Ovary (tissue), 9 donors: Measurements from ENCODE around the gene BTK. TPM values are rescaled to one million over a fixed set of nuclear protein-coding genes. Genes with fewer than 3 reads are reported as not detected.

ENCODE experiments used
- DNase-seq, 5 donors: peaks; one replicate each; pipeline ENCODE4 v3.0.0-alpha.2; 2019 to 2020
- H3K27ac ChIP-seq, 2 donors: fragments of 200-600 bp; one replicate each; pipeline versions ENCODE4 v1.5.1 to v1.8.0; 2019 to 2022
- H3K27me3 ChIP-seq: fragments of 200-600 bp; one replicate; pipeline ENCODE4 v1.8.0; 2022
- H3K36me3 ChIP-seq: fragments of 200-600 bp; sonication (generic); one replicate; pipeline ENCODE4 v1.5.1; 2019
- H3K4me1 ChIP-seq: one replicate; pipeline ENCODE4 v1.8.1; 2013; ENCODE audit warnings: mild to moderate bottlenecking, moderate library complexity; ENCODE audit not compliant: insufficient read depth
- H3K4me3 ChIP-seq: fragments of 200-600 bp; sonication (generic); one replicate; pipeline ENCODE4 v1.5.1; 2017
- H3K9me3 ChIP-seq, 2 donors: fragments of 200-600 bp in 1 of 2; sonication (generic) in 1 of 2; one replicate each; pipeline versions ENCODE4 v1.5.1 to v1.8.1; 2013 to 2019; ENCODE audit warnings: mild to moderate bottlenecking in 1 of 2, moderate library complexity in 1 of 2
- EP300 ChIP-seq: sonication (generic); formaldehyde crosslinking; IDR thresholded peaks from one replicate; pipeline ENCODE4 v1.6.1; 2017; ENCODE audit warnings: antibody characterized with exemption
- POLR2A ChIP-seq: fragments of 450-650 bp; IDR thresholded peaks from one replicate; pipeline ENCODE4 v1.6.1; 2017; ENCODE audit warnings: antibody characterized with exemption, mild to moderate bottlenecking, moderate library complexity
- WGBS, 3 donors: extraction: QIAGEN DNeasy Blood & Tissue Kit in 1 of 3; methylation state at CpG; one replicate each; pipeline versions ENCODE4 v1.1.5 to v1.1.7; 2013 to 2017; 5-methylcytosine and 5-hydroxymethylcytosine counted together
- intact Hi-C, 4 donors: fragments of 100-400 bp; cut with DNase I; formaldehyde crosslinking; loops; one replicate each; pipeline versions ENCODE4 v1.11.0 to v1.15.1; 2022 to 2023
- polyA plus RNA-seq, 2 donors: library from polyadenylated mRNA; stranded (reverse); fragments of 200-250 nt in 1 of 2; fragments of 350-450 nt in 1 of 2; fragmentation: Illumina TruSeq in 1 of 2; extraction: RNeasy Lipid Tissue Mini Kit (QIAGEN cat#74804) in 1 of 2; gene quantifications; one replicate each; pipeline ENCODE4 v1.2.3, GENCODE V29; 2013 to 2014
- total RNA-seq, 7 donors: library from RNA; depleted of rRNA in 2 of 7; stranded (reverse); fragments of >200 nt in 2 of 7; fragmentation: NEBNext Ultra II Directional in 3 of 7; extraction: Animal tissue kit (Norgen Biotek cat#: 25700) in 3 of 7; gene quantifications; one replicate each; pipeline versions ENCODE4 v1.1.0 to v1.2.4, GENCODE V29; 2016 to 2023
- TF ChIP-seq, protein P1 (sequence below), 3 donors: fragments of 450-650 bp in 2 of 3; fragments of 200-600 bp in 1 of 3; IDR thresholded peaks; one replicate each; pipeline versions ENCODE4 v1.5.1 to v1.8.0; 2016 to 2022; ENCODE audit warnings: antibody characterized with exemption in 3 of 3, mild to moderate bottlenecking in 1 of 3
- donor health status: DM: no; HTN: no; CAD: no; lungs with moderate emphysema.
- donor health status: DM: no; HTN: no; CAD: no.
- donor health status: Bipolar disorder and iron deficiency.
- donor health status: DM: yes; HTN: yes; CAD: no.
- donor health status: DM: no; HTN: no; CAD: no.
- donor health status: DM: yes; HTN: yes; CAD: no.

Gene BTK
- total and polyA plus RNA-seq, 9 donors, result 0.81 to 7.5 (median 1.3) TPM

DNA sequence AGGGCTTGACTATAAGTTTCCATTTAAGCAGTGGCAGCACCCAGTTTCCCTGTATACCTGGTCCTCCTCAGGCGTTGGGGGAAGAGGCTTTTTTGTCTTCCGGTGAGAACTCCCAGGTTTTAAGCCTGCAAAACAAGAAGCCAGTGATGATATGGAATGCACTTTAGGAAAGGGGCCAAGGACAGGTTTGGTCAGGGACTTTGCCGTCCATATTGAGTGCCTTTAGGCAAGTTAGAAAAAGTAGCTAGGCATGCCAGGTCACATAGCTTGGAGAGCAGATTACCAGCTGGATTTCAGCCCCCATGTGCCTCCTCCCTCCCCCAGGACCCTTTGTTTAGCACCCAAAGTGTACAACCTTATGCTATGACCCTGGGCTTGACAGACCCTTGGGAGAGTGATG is 23.9 kb downstream of the BTK start:
- Histone ChIP-seq H3K36me3 (no peaks in the 10 kb centered on the region), H3K4me1 (no peaks in the 10 kb centered on the region), H3K27me3 (no peaks in the 10 kb centered on the region), H3K4me3 (no peak overlapping the region), H3K9me3 (no peaks in the 10 kb centered on the region), H3K27ac (no peak overlapping the region)
- 43 to 61% (median 56%) methylated on average over 3 of the region's 3 CpGs for WGBS, 3 donors
- DNase-seq, result no peak
- intact Hi-C loops, result no loop called here
- TF ChIP-seq, protein P1, sequence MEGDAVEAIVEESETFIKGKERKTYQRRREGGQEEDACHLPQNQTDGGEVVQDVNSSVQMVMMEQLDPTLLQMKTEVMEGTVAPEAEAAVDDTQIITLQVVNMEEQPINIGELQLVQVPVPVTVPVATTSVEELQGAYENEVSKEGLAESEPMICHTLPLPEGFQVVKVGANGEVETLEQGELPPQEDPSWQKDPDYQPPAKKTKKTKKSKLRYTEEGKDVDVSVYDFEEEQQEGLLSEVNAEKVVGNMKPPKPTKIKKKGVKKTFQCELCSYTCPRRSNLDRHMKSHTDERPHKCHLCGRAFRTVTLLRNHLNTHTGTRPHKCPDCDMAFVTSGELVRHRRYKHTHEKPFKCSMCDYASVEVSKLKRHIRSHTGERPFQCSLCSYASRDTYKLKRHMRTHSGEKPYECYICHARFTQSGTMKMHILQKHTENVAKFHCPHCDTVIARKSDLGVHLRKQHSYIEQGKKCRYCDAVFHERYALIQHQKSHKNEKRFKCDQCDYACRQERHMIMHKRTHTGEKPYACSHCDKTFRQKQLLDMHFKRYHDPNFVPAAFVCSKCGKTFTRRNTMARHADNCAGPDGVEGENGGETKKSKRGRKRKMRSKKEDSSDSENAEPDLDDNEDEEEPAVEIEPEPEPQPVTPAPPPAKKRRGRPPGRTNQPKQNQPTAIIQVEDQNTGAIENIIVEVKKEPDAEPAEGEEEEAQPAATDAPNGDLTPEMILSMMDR (IDR thresholded peaks at IDR 0.05), result no peak
- TF ChIP-seq POLR2A, result no peak
- TF ChIP-seq EP300, result no peak

DNA sequence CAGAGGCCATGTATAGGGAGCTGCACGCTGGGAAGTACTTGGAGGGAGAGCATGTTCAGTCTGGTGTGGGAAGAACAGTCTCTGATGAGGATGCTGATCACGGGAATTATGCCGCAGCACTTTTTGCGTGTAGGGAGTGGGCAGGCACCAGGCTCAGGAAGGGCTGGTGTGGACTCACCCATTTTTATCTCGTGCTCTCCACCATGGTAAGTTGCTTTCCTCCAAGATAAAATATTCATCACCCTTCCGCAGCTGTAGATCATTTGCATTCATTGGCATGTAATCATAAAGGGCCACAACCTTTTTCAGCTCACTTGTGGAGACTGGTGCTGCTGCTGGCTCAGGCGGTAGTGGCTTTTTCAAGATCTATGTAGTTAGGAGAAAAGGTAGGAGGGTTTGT is 25.6 kb downstream of the BTK start:
- Histone ChIP-seq H3K36me3 (no peaks in the 10 kb centered on the region), H3K9me3 (no peaks in the 10 kb centered on the region), H3K27me3 (no peaks in the 10 kb centered on the region), H3K4me3 (no peak overlapping the region), H3K27ac (no peak overlapping the region), H3K4me1 (no peaks in the 10 kb centered on the region)
- intact Hi-C loops, result no loop called here
- TF ChIP-seq, protein P1 (IDR thresholded peaks at IDR 0.05), result no peak
- TF ChIP-seq POLR2A (no peak), EP300 (no peak)
- no peak for DNase-seq
- 60 to 75% (median 62%) methylated on average over 7 of the region's 7 CpGs for WGBS, 3 donors

GRCh38 chrX:101359966-101360365 is 26.0 kb downstream of the BTK start:
- intact Hi-C loops, result no loop called here
- 54 to 68% (median 56%) methylated on average over 1 of the region's 1 CpG for WGBS, 3 donors
- no peaks in the 10 kb centered on the region for H3K36me3 ChIP-seq
- no peak overlapping the region for H3K27ac ChIP-seq
- no peaks in the 10 kb centered on the region for H3K4me1 ChIP-seq
- no peak overlapping the region for H3K4me3 ChIP-seq
- H3K9me3 ChIP-seq, result no peaks in the 10 kb centered on the region
- no peak for TF ChIP-seq EP300
- TF ChIP-seq POLR2A, result no peak
- DNase-seq, result no peak
- no peaks in the 10 kb centered on the region for H3K27me3 ChIP-seq

GRCh38 chrX:101357166-101357795 is 28.7 kb downstream of the BTK start:
- DNase-seq, result no peak
- H3K27me3 ChIP-seq, result no peaks in the 10 kb centered on the region
- H3K27ac ChIP-seq, result no peak overlapping the region
- no peak overlapping the region for H3K4me3 ChIP-seq
- no peaks in the 10 kb centered on the region for H3K36me3 ChIP-seq
- WGBS, 3 donors, result 24 to 35% (median 29%) methylated on average over 5 of the region's 5 CpGs
- TF ChIP-seq POLR2A (no peak), EP300 (no peak)
- TF ChIP-seq, protein P1 (IDR thresholded peaks at IDR 0.05), result no peak
- intact Hi-C loops, result no loop called here
- no peaks in the 10 kb centered on the region for H3K9me3 ChIP-seq
- no peaks in the 10 kb centered on the region for H3K4me1 ChIP-seq

DNA sequence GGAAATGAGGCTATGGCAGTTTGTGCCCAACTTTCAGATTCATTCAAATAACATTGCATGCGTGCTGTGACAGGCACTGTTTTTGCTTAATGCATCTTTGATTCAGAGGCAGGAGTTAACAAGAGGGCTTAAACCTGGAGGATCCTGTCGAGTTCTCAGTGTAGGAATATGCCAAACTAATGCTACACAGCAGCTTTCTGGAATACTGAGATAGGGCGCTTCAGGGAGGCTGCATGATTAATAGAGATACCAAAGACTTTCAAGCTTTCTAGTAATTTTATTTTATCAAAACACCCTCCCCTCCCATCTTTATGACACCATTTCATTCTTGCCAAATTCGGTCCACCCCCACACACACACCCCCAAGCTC is 36.8 kb downstream of the BTK start:
- Histone ChIP-seq H3K9me3 (no peaks in the 10 kb centered on the region), H3K27ac (no peak overlapping the region), H3K4me3 (peak overlapping the region; percentile 65), H3K27me3 (no peaks in the 10 kb centered on the region), H3K36me3 (no peaks in the 10 kb centered on the region), H3K4me1 (no peaks in the 10 kb centered on the region)
- TF ChIP-seq EP300, result no peak
- TF ChIP-seq, protein P1 (IDR thresholded peaks at IDR 0.05), result no peak
- no peak for TF ChIP-seq POLR2A
- intact Hi-C loops, result no loop called here
- DNase-seq, result no peak
- 26 to 34% (median 29%) methylated on average over 4 of the region's 4 CpGs for WGBS, 3 donors
